Adrenal gland (tissue), 12 donors: Measurements from ENCODE around the gene IFTAP. TPM values are rescaled to one million over a fixed set of nuclear protein-coding genes. Genes with fewer than 3 reads are reported as not detected.

Source experiments
- DNase-seq, 7 donors: peaks; one replicate each; pipeline ENCODE4 v3.0.0-alpha.2; 2019 to 2020
- H3K27ac ChIP-seq, 5 donors: fragments of 200-600 bp; sonication (generic) in 4 of 5; 1 replicate in 3 of 5; 2 replicates in 2 of 5; pipeline versions ENCODE4 v1.5.1 to v1.8.0; 2016 to 2020; ENCODE audit warnings: mild to moderate bottlenecking in 1 of 5
- H3K27me3 ChIP-seq: fragments of 200-600 bp; 2 replicates; pipeline ENCODE4 v1.8.0; 2021
- H3K36me3 ChIP-seq, 2 donors: fragments of 200-600 bp; replicated peaks in 1 of 2; 1 replicate in 1 of 2; 2 replicates in 1 of 2; pipeline versions ENCODE4 v1.5.1 to v1.8.0; 2018 to 2022
- H3K4me1 ChIP-seq, 2 donors: fragments of 200-600 bp; replicated peaks in 1 of 2; 1 replicate in 1 of 2; 2 replicates in 1 of 2; pipeline versions ENCODE4 v1.5.1 to v1.8.0; 2018 to 2021
- H3K4me3 ChIP-seq, 4 donors: fragments of 200-600 bp; sonication (generic) in 3 of 4; one replicate each; pipeline ENCODE4 v1.5.1; 2016 to 2018
- H3K9me3 ChIP-seq, 3 donors: fragments of 200-600 bp; sonication (generic) in 1 of 3; replicated peaks in 1 of 3; 1 replicate in 2 of 3; 2 replicates in 1 of 3; pipeline versions ENCODE4 v1.5.1 to v1.8.0; 2016 to 2021
- POLR2A ChIP-seq, 2 donors: fragments of 450-650 bp; IDR thresholded peaks; one replicate each; pipeline ENCODE4 v1.6.1; 2017; ENCODE audit warnings: antibody characterized with exemption in 2 of 2, mild to moderate bottlenecking in 2 of 2, moderate library complexity in 1 of 2
- WGBS, 4 donors: extraction: QIAGEN DNeasy Blood & Tissue Kit in 2 of 4; methylation state at CpG; one replicate each; pipeline versions ENCODE4 v1.1.5 to v1.1.7; 2013 to 2017; 5-methylcytosine and 5-hydroxymethylcytosine counted together
- intact Hi-C, 2 donors: fragments of 100-400 bp; cut with DNase I; formaldehyde crosslinking; loops; one replicate each; pipeline versions ENCODE4 v1.14.1 to v1.15.0; 2022 to 2023
- polyA plus RNA-seq, 3 donors: library from polyadenylated mRNA; stranded (reverse); fragments of 200-250 nt in 2 of 3; fragments of 350-450 nt in 1 of 3; fragmentation: Illumina TruSeq in 1 of 3; extraction: RNeasy Lipid Tissue Mini Kit (QIAGEN cat#74804) in 1 of 3; gene quantifications; one replicate each; pipeline ENCODE4 v1.2.3, GENCODE V29; 2013 to 2014
- total RNA-seq, 9 donors: library from RNA; depleted of rRNA in 4 of 9; stranded (reverse); fragments of >200 nt in 4 of 9; fragments of 120-200 nt in 1 of 9; fragmentation: NEBNext Ultra II Directional in 1 of 9; extraction: Animal tissue kit (Norgen Biotek cat#: 25700) in 1 of 9; gene quantifications; one replicate each; pipeline versions ENCODE4 v1.1.0 to v1.2.4, GENCODE V29; 2013 to 2023
- TF ChIP-seq, protein P1 (sequence below), 6 experiments: fragments of 450-650 bp in 4 of 6; fragments of 200-600 bp in 2 of 6; sonication (generic) in 1 of 6; IDR thresholded peaks; 1 replicate in 5 of 6; 2 replicates in 1 of 6; pipeline versions ENCODE4 v1.5.1 to v1.8.0; 2016 to 2021; ENCODE audit warnings: antibody characterized with exemption in 6 of 6, mild to moderate bottlenecking in 2 of 6, moderate library complexity in 1 of 6
- donor health status: healthy with polysubstance abuse.
- donor health status: Bipolar disorder and iron deficiency.
- donor health status: DM: yes; HTN: yes; CAD: no.
- donor health status: DM: no; HTN: no; CAD: no.
- donor health status: DM: no; HTN: no; CAD: no.
- donor health status: DM: yes; HTN: yes; CAD: no.

IFTAP gene
- total and polyA plus RNA-seq, 12 donors, result 16.2 to 44.7 (median 23.5) TPM

DNA sequence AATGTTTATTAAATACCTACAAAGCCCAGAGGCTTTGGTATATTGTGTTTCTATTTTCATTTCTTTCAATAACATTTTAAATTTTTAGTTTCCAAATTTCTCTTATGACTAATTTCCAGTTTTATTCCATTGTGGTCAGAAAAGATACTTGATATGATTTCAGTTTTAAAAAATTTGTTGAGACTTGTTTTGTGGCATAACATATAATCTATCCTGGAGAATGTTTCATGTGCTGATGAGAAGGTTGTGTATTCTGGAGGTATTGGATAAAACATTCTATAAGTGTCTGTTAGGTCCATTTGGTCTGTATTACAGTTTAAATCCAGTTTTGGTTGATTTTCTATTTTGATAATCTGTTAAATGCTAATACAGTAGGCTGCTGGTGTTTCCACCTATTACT, 36.3 kb upstream of the IFTAP start:
- intact Hi-C loops, result no loop called here
- Histone ChIP-seq H3K4me3 (no peak overlapping the region), H3K27ac (no peak overlapping the region), H3K27me3 (no peaks in the 10 kb centered on the region), H3K9me3 (no peaks in the 10 kb centered on the region), H3K36me3 (no peaks in the 10 kb centered on the region), H3K4me1 (no peaks in the 10 kb centered on the region)
- no peak for DNase-seq
- TF ChIP-seq, protein P1, sequence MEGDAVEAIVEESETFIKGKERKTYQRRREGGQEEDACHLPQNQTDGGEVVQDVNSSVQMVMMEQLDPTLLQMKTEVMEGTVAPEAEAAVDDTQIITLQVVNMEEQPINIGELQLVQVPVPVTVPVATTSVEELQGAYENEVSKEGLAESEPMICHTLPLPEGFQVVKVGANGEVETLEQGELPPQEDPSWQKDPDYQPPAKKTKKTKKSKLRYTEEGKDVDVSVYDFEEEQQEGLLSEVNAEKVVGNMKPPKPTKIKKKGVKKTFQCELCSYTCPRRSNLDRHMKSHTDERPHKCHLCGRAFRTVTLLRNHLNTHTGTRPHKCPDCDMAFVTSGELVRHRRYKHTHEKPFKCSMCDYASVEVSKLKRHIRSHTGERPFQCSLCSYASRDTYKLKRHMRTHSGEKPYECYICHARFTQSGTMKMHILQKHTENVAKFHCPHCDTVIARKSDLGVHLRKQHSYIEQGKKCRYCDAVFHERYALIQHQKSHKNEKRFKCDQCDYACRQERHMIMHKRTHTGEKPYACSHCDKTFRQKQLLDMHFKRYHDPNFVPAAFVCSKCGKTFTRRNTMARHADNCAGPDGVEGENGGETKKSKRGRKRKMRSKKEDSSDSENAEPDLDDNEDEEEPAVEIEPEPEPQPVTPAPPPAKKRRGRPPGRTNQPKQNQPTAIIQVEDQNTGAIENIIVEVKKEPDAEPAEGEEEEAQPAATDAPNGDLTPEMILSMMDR (IDR thresholded peaks at IDR 0.05), result no peak
- no peak for TF ChIP-seq POLR2A (IDR thresholded peaks at IDR 0.05)

DNA sequence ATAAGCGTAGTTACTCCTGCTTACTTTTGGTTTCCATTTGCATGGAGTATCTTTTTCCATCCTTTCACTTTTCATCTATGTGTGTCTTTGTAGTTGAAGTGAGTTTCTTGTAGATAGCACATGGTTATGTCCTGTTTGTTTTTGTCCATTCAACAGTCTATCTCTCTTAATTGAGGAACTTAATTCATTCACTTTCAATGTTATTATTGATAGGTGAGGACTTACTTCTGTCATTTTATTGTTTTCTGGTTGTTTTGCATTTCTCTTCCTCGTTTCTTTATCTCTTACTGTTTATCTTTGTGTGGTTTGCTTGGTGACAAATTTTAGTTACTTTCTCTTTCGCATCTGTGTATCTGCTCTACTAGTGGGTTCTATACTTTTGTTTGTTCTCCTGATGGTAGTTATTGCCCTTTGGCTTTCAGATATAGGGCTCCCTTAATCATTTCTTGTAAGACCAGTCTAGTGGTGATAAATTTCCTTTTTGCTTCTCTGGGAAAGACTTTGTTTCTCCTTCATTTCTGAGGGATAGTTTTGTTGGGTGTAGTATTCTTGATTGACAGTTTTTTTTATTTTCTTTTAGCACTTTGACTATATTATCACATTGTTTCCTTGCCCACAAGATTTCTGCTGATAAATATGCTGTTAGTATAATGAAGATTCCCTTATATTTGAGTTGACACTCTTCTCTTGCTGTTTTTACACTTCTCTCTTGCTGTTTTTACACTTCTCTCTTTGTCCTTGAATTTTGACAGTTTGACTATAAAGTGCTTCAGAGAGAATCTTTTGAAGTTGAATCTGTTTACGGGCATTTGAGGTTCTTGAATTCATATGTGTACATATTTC, 35.5 kb upstream of the IFTAP start:
- Histone ChIP-seq H3K4me1 (no peaks in the 10 kb centered on the region), H3K9me3 (no peaks in the 10 kb centered on the region), H3K27ac (no peak overlapping the region), H3K4me3 (no peak overlapping the region), H3K36me3 (no peaks in the 10 kb centered on the region), H3K27me3 (no peaks in the 10 kb centered on the region)
- 60 to 71% (median 69%) methylated on average over 4 of the region's 4 CpGs for WGBS, 4 donors
- no peak for TF ChIP-seq POLR2A (IDR thresholded peaks at IDR 0.05)
- TF ChIP-seq, protein P1 (IDR thresholded peaks at IDR 0.05), result no peak
- DNase-seq, result no peak
- intact Hi-C loops, result no loop called here

DNA sequence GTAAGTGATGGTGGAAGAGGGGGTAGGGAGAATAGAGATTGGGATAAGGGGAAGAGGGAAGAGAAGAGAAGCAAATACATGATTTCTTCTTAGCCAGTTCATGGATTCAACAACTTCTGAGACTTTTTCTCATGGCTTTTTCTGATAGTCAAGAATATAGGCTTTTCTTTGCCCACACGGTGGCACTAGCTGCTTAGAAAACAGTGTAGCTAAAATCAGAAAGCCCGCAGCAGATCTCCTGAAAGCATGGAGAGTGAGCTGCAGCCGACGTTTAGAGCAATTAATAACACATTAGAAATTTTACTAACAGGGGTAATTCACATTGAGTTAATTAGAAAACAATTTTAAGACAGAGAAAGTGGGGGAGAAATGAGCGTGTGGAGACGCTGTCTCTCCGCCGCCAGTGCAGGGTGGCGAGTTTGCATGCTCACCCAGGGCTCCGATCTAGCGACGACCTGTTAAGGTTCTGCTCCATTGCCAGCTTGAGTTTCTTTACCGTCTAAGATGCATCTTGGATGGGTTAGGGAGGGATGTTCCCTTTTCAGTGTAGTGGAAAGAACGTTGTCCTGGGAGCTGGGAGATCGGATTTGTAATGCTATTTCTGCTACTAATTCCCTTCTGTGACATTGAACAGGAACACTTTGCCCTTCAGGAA, 29.8 kb upstream of the IFTAP start:
- intact Hi-C loops, result loop anchor here (5.0 kb wide), 2 partner anchors 108 to 183 kb away; no protein-coding TSS in a partner anchor
- DNase-seq, result peak; percentile 40 to 81 (median 56)

More for the DNA sequence above, 29.8 kb upstream of the IFTAP start:
- Histone ChIP-seq H3K27ac (no peak overlapping the region), H3K4me3 (peak overlapping the region in 2 of 4 donors; percentile 18 to 52), H3K36me3 (no peaks in the 10 kb centered on the region), H3K27me3 (no peaks in the 10 kb centered on the region), H3K4me1 (peaks cover 0 to 5% of the 10 kb centered on the region in 2 donors), H3K9me3 (no peaks in the 10 kb centered on the region)
- WGBS, 4 donors, result 3 to 12% (median 4%) methylated on average over 15 of the region's 15 CpGs
- no peak for TF ChIP-seq POLR2A (IDR thresholded peaks at IDR 0.05)
- TF ChIP-seq, protein P1 (IDR thresholded peaks at IDR 0.05), result peak; percentile 47 to 80 (median 67)
